Activated CD4-positive, alpha-beta T cell treated with anti-CD3 and anti-CD28 coated beads, Interleukin-10, Interleukin-2, amounts not matched to agents 100 ng/mL and 50 ng/mL, durations not matched to agents 16 hours and 8 hours (primary cell): ENCODE results near the gene ZNF277.

Experiments used
- DNase-seq: peaks from one replicate; pipeline ENCODE4 v3.0.0-alpha.2; 2020

Gene ZNF277

GRCh38 chr7:112185005-112185834 lies 21.3 kb upstream of the ZNF277 start:
- no peak for DNase-seq

GRCh38 chr7:112186300-112186699 lies 20.2 kb upstream of the ZNF277 start:
- DNase-seq, result no peak

- DNase-seq, result no peak
These were observed 18.2 kb upstream of the ZNF277 start for GRCh38 chr7:112188257-112188656.

- DNase-seq, result no peak
These were observed 16.8 kb upstream of the ZNF277 start for GRCh38 chr7:112189691-112190090.

- DNase-seq, result no peak
These were observed 16.4 kb upstream of the ZNF277 start for GRCh38 chr7:112190120-112190519.

GRCh38 chr7:112192236-112193154 lies 14.0 kb upstream of the ZNF277 start:
- DNase-seq, result peak; percentile 15

GRCh38 chr7:112193915-112194502 lies 12.5 kb upstream of the ZNF277 start:
- no peak for DNase-seq

GRCh38 chr7:112195717-112196116 lies 10.8 kb upstream of the ZNF277 start:
- no peak for DNase-seq

GRCh38 chr7:112197322-112197721 lies 9.2 kb upstream of the ZNF277 start:
- no peak for DNase-seq

GRCh38 chr7:112199035-112199655 lies 7.3 kb upstream of the ZNF277 start:
- peak; percentile 45 for DNase-seq

- no peak for DNase-seq
These were observed 6.8 kb upstream of the ZNF277 start for GRCh38 chr7:112199672-112200071.

- no peak for DNase-seq
These were observed 5.1 kb upstream of the ZNF277 start for GRCh38 chr7:112201411-112201810.

GRCh38 chr7:112201839-112202238 lies 4.7 kb upstream of the ZNF277 start:
- no peak for DNase-seq

- no peak for DNase-seq
These were observed 3.7 kb upstream of the ZNF277 start for GRCh38 chr7:112202816-112203215.

- no peak for DNase-seq
These were observed 3.1 kb upstream of the ZNF277 start for GRCh38 chr7:112203365-112203739.

GRCh38 chr7:112204499-112205342 lies 1.8 kb upstream of the ZNF277 start:
- DNase-seq, result peak; percentile 4

- peak; percentile 26 for DNase-seq
These were observed 905 bp upstream of the ZNF277 start for GRCh38 chr7:112205343-112206237.

- peak; percentile 5 for DNase-seq
These were observed 597 bp downstream of the ZNF277 start for GRCh38 chr7:112206991-112207592.

- no peak for DNase-seq
These were observed 1.3 kb downstream of the ZNF277 start for GRCh38 chr7:112207765-112208164.

GRCh38 chr7:112211348-112211907 lies 4.9 kb downstream of the ZNF277 start:
- DNase-seq, result no peak
